ENCODE data around the gene DNAH7.

GRCh38 chr2:196113061-196113974 lies 44.7 kb upstream of the DNAH7 start:
- no peak for TF ChIP-seq POLR2A (IDR thresholded peaks at IDR 0.05; ENCODE audit: low read depth, low read length)
- TF ChIP-seq CTCF (IDR thresholded peaks at IDR 0.05; ENCODE audit: extremely low read depth in 1 of 2, insufficient read depth in 1 of 2, low read depth in 1 of 2, low read length in 2 of 2), result no peak
- no peak for TF ChIP-seq MAX (IDR thresholded peaks at IDR 0.05; ENCODE audit: insufficient read depth, insufficient read length)
- TF ChIP-seq POLR2AphosphoS5 (IDR thresholded peaks at IDR 0.05; ENCODE audit: insufficient read depth, low read depth, low read length), result no peak
